Measurements from ENCODE around the gene GLI1. TPM values are rescaled to one million over a fixed set of nuclear protein-coding genes. Genes with fewer than 3 reads are reported as not detected.
"Not testable (repeated sequence)": the region's sequence is repeated elsewhere in the genome, so short reads cannot be mapped to it uniquely, and the experiment has no call there.

Gene GLI1
- polyA plus RNA-seq, 1 donor from 2014 or later, result 4.2 TPM

- H3F3A ChIP-seq (ENCODE audit: insufficient read depth, low read length, poor library complexity, severe bottlenecking); H3K9ac ChIP-seq (ENCODE audit: low read length); H3K4me2 ChIP-seq (ENCODE audit: low read length); H3K36me3 ChIP-seq (ENCODE audit: insufficient read depth, low read length); H3K79me2 ChIP-seq (replicated peaks; ENCODE audit: insufficient read depth, low read length); H3K4me3 ChIP-seq (ENCODE audit: low read length); H2AFZ ChIP-seq (ENCODE audit: low read depth, low read length); H3K9me2 ChIP-seq (ENCODE audit: insufficient read depth, low read length); H3K9me3 ChIP-seq (ENCODE audit: low read length); H4K20me1 ChIP-seq (ENCODE audit: insufficient read depth); H3K27ac ChIP-seq (ENCODE audit: low read length); H3K27me3 ChIP-seq (ENCODE audit: insufficient read depth, low read depth, low read length): not testable (repeated sequence)
Observed at GRCh38 chr12:57506541-57506940, 47.0 kb downstream of the GLI1 start.

GRCh38 chr12:57507796-57508195 lies 48.2 kb downstream of the GLI1 start:
- H3K9me3 ChIP-seq (ENCODE audit: low read length), result not testable (repeated sequence)

GRCh38 chr12:57511161-57511560 lies 51.6 kb downstream of the GLI1 start:
- no peaks in the 10 kb centered on the region for H3K27me3 ChIP-seq (ENCODE audit: insufficient read depth, low read depth, low read length)
- H3F3A ChIP-seq (ENCODE audit: insufficient read depth, low read length, poor library complexity, severe bottlenecking), result no peaks in the 10 kb centered on the region
- H3K4me2 ChIP-seq (ENCODE audit: low read length), result no peak overlapping the region
- H4K20me1 ChIP-seq (ENCODE audit: insufficient read depth), result no peaks in the 10 kb centered on the region
- no peaks in the 10 kb centered on the region for H3K79me2 ChIP-seq (replicated peaks; ENCODE audit: insufficient read depth, low read length)
- no peaks in the 10 kb centered on the region for H3K9me3 ChIP-seq (ENCODE audit: low read length)
- TF ChIP-seq POLR2AphosphoS5 (IDR thresholded peaks at IDR 0.05) (no peak), CTCF (IDR thresholded peaks at IDR 0.05; ENCODE audit: poor library complexity, severe bottlenecking) (no peak), REST (IDR thresholded peaks at IDR 0.05; ENCODE audit: borderline replicate concordance) (no peak)
- H2AFZ ChIP-seq (ENCODE audit: low read depth, low read length), result no peak overlapping the region
- H3K4me3 ChIP-seq (ENCODE audit: low read length), result no peak overlapping the region
- H3K9ac ChIP-seq (ENCODE audit: low read length), result no peak overlapping the region
- no peak overlapping the region for H3K27ac ChIP-seq (ENCODE audit: low read length)
- no peaks in the 10 kb centered on the region for H3K9me2 ChIP-seq (ENCODE audit: insufficient read depth, low read length)
- peaks cover 7% of the 10 kb centered on the region for H3K36me3 ChIP-seq (ENCODE audit: insufficient read depth, low read length)

More at GRCh38 chr12:57507796-57508195, 48.2 kb downstream of the GLI1 start:
- not testable (repeated sequence) for H2AFZ ChIP-seq (ENCODE audit: low read depth, low read length); H3K79me2 ChIP-seq (replicated peaks; ENCODE audit: insufficient read depth, low read length); H3K9ac ChIP-seq (ENCODE audit: low read length); H4K20me1 ChIP-seq (ENCODE audit: insufficient read depth); H3K27ac ChIP-seq (ENCODE audit: low read length); H3F3A ChIP-seq (ENCODE audit: insufficient read depth, low read length, poor library complexity, severe bottlenecking); H3K27me3 ChIP-seq (ENCODE audit: insufficient read depth, low read depth, low read length); H3K4me2 ChIP-seq (ENCODE audit: low read length); H3K4me3 ChIP-seq (ENCODE audit: low read length); H3K9me2 ChIP-seq (ENCODE audit: insufficient read depth, low read length)
- H3K36me3 ChIP-seq (ENCODE audit: insufficient read depth, low read length), result peaks cover 13% of the 10 kb centered on the region

- Histone ChIP-seq H3K9me2 (ENCODE audit: insufficient read depth, low read length) (no peaks in the 10 kb centered on the region), H3K79me2 (replicated peaks; ENCODE audit: insufficient read depth, low read length) (no peaks in the 10 kb centered on the region), H2AFZ (ENCODE audit: low read depth, low read length) (no peak overlapping the region), H3K9ac (ENCODE audit: low read length) (no peak overlapping the region), H3K4me2 (ENCODE audit: low read length) (no peak overlapping the region), H3K4me3 (ENCODE audit: low read length) (no peak overlapping the region), H3K36me3 (ENCODE audit: insufficient read depth, low read length) (peaks cover 7% of the 10 kb centered on the region), H3F3A (ENCODE audit: insufficient read depth, low read length, poor library complexity, severe bottlenecking) (no peaks in the 10 kb centered on the region), H3K9me3 (ENCODE audit: low read length) (no peaks in the 10 kb centered on the region), H3K27ac (ENCODE audit: low read length) (no peak overlapping the region), H4K20me1 (ENCODE audit: insufficient read depth) (no peaks in the 10 kb centered on the region), H3K27me3 (ENCODE audit: insufficient read depth, low read depth, low read length) (no peaks in the 10 kb centered on the region)
- TF ChIP-seq MXI1 (conservative IDR thresholded peaks at IDR 0.05; ENCODE audit: poor library complexity, severe bottlenecking), result no peak
- no peak for TF ChIP-seq REST (IDR thresholded peaks at IDR 0.05; ENCODE audit: borderline replicate concordance)
Observed at GRCh38 chr12:57511588-57512325, 52.2 kb downstream of the GLI1 start.

All from neural cell (in vitro differentiated cells).